ENCODE data around the gene SLC1A7.
A peak's percentile ranks its signal among the peaks of the same experiment; 100 is the strongest.

SLC1A7 gene

GRCh38 chr1:53048960-53049573, 93.4 kb downstream of the SLC1A7 start:
- intact Hi-C loops (cut with DNase I): no loop called here
- DNase-seq: peak in 24 of 42 donors; percentile 17 to 72 (median 40)

DNA sequence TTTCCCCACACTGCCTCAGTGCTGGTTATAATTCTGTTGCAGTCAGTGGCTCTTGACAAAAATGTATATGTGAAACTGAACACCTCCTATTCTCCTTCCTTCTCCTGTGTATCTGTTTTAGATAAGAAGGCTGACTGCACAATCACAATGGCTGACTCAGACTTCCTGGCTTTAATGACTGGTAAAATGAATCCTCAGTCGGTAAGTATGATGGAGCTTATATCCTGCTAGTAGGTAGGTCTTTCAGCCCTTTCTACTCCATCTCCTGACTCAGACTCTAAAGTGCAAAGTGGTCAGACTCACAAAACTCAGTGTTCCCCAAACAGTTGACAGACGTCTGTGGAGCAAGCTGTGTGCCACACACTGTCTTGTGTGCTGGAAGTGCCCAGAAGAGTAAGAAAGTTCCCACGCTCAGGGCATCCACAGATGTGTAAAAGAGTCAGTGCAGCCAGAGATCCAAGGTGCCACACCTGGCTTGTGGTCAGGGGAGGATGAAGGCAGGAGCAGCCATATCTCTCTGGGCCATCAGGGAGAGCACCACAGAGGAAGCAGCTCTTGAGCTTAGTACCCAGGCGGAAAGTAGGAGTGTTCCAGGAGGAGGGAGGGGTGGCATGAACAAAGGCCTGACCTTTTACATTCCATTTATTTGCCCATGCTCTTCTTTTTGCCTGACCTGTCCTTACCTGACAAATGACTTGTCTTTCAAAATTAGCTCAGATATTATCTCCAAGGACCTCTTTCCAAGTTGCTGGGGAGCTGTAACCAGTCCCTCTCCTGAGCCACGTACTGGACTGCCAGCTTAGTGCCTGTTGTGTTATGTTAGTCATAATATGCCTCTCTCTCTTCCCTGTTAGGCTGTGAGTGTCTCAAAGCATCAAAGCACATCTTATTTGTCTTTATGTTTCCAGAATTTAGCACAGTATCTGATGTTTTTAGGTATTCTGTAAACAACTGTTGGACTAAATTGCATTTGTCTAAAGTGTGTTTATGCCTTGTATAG, 94.4 kb downstream of the SLC1A7 start:
- intact Hi-C loops (cut with DNase I): no loop called here
- no peak for DNase-seq

DNA sequence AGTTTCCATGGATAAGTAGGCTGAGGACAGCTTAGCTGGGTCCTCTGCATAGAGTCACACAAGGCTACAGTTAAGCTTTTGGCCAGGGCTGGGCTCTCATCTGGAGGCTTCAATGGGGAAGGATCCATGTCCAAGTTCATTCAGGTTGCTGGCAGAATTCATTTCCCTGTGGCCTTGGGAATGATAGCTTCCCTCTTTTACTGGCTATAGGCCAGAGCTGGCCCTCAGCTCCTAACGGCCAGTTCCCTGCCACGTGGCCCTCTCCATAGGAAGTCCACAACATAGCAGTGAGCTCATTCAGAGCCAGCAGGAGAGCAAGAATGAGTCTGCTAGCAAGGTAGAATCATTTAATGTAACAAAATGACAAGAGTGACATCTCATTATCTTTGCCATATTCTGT, 95.5 kb downstream of the SLC1A7 start:
- no peak for DNase-seq
- intact Hi-C loops (cut with DNase I): no loop called here

GRCh38 chr1:53044926-53045325, 97.5 kb downstream of the SLC1A7 start:
- no peak for DNase-seq
- intact Hi-C loops (cut with DNase I): no loop called here

DNA sequence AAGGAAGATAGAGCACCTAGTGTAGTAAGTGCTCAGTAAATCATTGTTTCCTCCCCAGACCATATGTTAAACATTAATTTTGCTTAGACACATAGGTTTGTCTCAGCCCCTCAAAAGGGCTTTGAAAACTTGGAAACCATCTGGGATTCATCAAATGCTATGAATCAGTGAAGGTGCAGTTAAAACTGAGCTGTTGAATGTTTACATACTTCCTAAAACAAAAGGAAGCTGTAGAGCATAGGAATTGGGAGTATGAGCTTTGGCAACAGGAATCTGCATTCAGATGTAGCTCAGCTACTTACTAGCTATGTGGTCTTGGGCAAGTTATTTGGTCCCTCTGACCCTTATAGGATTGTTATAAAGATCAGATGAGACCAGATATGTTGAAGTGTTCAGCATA, 99.2 kb downstream of the SLC1A7 start:
- no peak for DNase-seq
- intact Hi-C loops (cut with DNase I): no loop called here

DNA sequence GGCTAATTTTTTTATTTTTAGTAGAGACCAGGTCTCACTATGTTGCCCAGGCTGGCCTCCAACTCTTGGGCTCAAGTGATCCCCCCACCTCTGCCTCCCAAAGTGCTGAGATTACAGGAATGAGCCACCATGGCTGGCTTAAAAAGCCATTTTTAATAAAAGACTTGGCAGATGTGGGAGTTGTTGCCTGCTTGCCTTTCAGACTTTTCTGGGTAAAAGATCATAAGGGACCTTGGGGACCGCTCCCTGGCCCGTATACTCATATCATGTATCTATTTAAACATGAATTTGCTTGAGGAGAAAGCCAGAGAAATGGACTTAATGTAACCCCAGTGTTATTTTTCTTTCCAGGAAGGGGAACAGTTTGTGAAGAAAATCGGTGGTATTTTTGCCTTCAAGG, 103.9 kb downstream of the SLC1A7 start:
- intact Hi-C loops (cut with DNase I): no loop called here

More for the DNA sequence above, 103.9 kb downstream of the SLC1A7 start:
- DNase-seq: no peak

All from head of caudate nucleus (tissue), 42 donors.